Fibroblast of lung (primary cell): ENCODE measurements around the gene MCM6. TPM values are rescaled to one million over a fixed set of nuclear protein-coding genes. Genes with fewer than 3 reads are reported as not detected.

Experiments
- polyA plus RNA-seq, 2 donors: library from polyadenylated mRNA; depleted of rRNA in 1 of 2; stranded (reverse) in 1 of 2; unstranded in 1 of 2; fragments of >200 nt; gene quantifications; 2 replicates each; pipeline ENCODE4 v1.2.1, GENCODE V29; 2011 to 2012; ENCODE audit warnings: missing spikeins in 1 of 2
- total RNA-seq: library from RNA; depleted of rRNA; stranded (reverse); fragments of >200 nt; gene quantifications from 2 replicates; pipeline ENCODE4 v1.2.1, GENCODE V29; 2014

MCM6 gene
- total and polyA plus RNA-seq, 2 donors (not counting 1 experiment from before 2014, with no cell fraction given), result 11.2 to 36.0 TPM

Other genes starting within 250 kb of the MCM6 start
- 64.5 and 78.8 TPM in 2 replicates for gene UBXN4, start 134.6 kb downstream of the MCM6 start, total RNA-seq
- 76.9 and 108 TPM in 2 replicates for gene UBXN4, start 134.6 kb downstream of the MCM6 start, polyA plus RNA-seq
- gene LCT, start 39.3 kb downstream of the MCM6 start, total RNA-seq, result under 0.01 TPM in 2 replicates
- gene LCT, start 39.3 kb downstream of the MCM6 start, polyA plus RNA-seq, result not detected in 2 replicates
- 75.5 and 96.8 TPM in 2 replicates for gene DARS1, start 109.2 kb upstream of the MCM6 start, total RNA-seq
- gene DARS1, start 109.2 kb upstream of the MCM6 start, polyA plus RNA-seq, result 96.0 and 110 TPM in 2 replicates
- gene CXCR4, start 241.7 kb upstream of the MCM6 start, total RNA-seq, result under 0.01 TPM in 1 of 2 replicates, not detected in the other
- 0.03 and 0.05 TPM in 2 replicates for gene CXCR4, start 241.7 kb upstream of the MCM6 start, polyA plus RNA-seq